Spleen (tissue), 3 donors: Measurements from ENCODE around the gene SPATA33.

Experiments used
- POLR2A ChIP-seq, 3 donors: fragments of 450-650 bp; IDR thresholded peaks; one replicate each; pipeline ENCODE4 v1.5.1; 2017; ENCODE audit warnings: antibody characterized with exemption in 3 of 3, mild to moderate bottlenecking in 1 of 3
- POLR2AphosphoS5 ChIP-seq, 3 donors: sonication (generic); formaldehyde crosslinking; IDR thresholded peaks; one replicate each; pipeline ENCODE4 v1.5.1; 2017; ENCODE audit warnings: antibody characterized with exemption in 3 of 3

GRCh38 chr16:89642574-89642973, 15.1 kb upstream of the SPATA33 start:
- TF ChIP-seq POLR2A (IDR thresholded peaks at IDR 0.05) (no peak), POLR2AphosphoS5 (IDR thresholded peaks at IDR 0.05) (peak; percentile 13 to 56 (median 33))
